ENCODE data around the gene FAM43B.
"Not testable (repeated sequence)": the region's sequence is repeated elsewhere in the genome, so short reads cannot be mapped to it uniquely, and the experiment has no call there.

FAM43B gene

GRCh38 chr1:20511518-20512428 is 40.6 kb upstream of the FAM43B start:
- Histone ChIP-seq H3K56ac (ENCODE audit: low read length) (no peak overlapping the region), H3K4me1 (ENCODE audit: control insufficient read depth, low read depth, low read length) (no peaks in the 10 kb centered on the region), H2BK5ac (ENCODE audit: low read length) (no peak overlapping the region), H2BK15ac (replicated peaks; ENCODE audit: low read depth) (no peak overlapping the region), H3K18ac (ENCODE audit: low read length) (no peak overlapping the region), H3K79me1 (ENCODE audit: low read length) (peaks cover 3% of the 10 kb centered on the region), H4K8ac (ENCODE audit: low read depth, low read length) (no peak overlapping the region), H3K27ac (ENCODE audit: low read depth, low read length) (no peak overlapping the region), H3K4me3 (ENCODE audit: low read length) (no peak overlapping the region), H3K23ac (ENCODE audit: low read length) (no peak overlapping the region), H3K4me2 (ENCODE audit: low read length) (no peak overlapping the region), H4K5ac (ENCODE audit: low read length) (no peak overlapping the region), H3K36me3 (ENCODE audit: control insufficient read depth, insufficient read depth, low read length) (no peaks in the 10 kb centered on the region), H3K27me3 (ENCODE audit: insufficient read depth, low read length, poor library complexity) (no peaks in the 10 kb centered on the region), H3K9ac (ENCODE audit: low read length) (no peak overlapping the region), H3K79me2 (ENCODE audit: control insufficient read depth, insufficient read depth, low read length) (peaks cover 3% of the 10 kb centered on the region), H2AK5ac (ENCODE audit: low read length) (no peak overlapping the region), H3K4ac (ENCODE audit: low read depth, low read length) (no peak overlapping the region), H2BK120ac (ENCODE audit: low read depth, low read length) (no peak overlapping the region)
- WGBS (ENCODE audit: extremely low coverage, insufficient coverage, low lambda C conversion rate) = no CpG with 5 or more reads among the region's 6 CpGs
- no peak for DNase-seq

GRCh38 chr1:20519609-20520262 is 32.6 kb upstream of the FAM43B start:
- not testable (repeated sequence) for H3K36me3 ChIP-seq (ENCODE audit: control insufficient read depth, insufficient read depth, low read length); H3K27me3 ChIP-seq (ENCODE audit: insufficient read depth, low read length, poor library complexity); H3K4me1 ChIP-seq (ENCODE audit: control insufficient read depth, low read depth, low read length); H3K27ac ChIP-seq (ENCODE audit: low read depth, low read length); DNase-seq; H3K18ac ChIP-seq (ENCODE audit: low read length); H3K9ac ChIP-seq (ENCODE audit: low read length); H4K5ac ChIP-seq (ENCODE audit: low read length); H2BK120ac ChIP-seq (ENCODE audit: low read depth, low read length); H3K79me1 ChIP-seq (ENCODE audit: low read length); H3K56ac ChIP-seq (ENCODE audit: low read length); H3K23ac ChIP-seq (ENCODE audit: low read length); H4K8ac ChIP-seq (ENCODE audit: low read depth, low read length); H3K79me2 ChIP-seq (ENCODE audit: control insufficient read depth, insufficient read depth, low read length); H2BK5ac ChIP-seq (ENCODE audit: low read length); H3K4me2 ChIP-seq (ENCODE audit: low read length); H2AK5ac ChIP-seq (ENCODE audit: low read length); H3K4me3 ChIP-seq (ENCODE audit: low read length); H2BK15ac ChIP-seq (replicated peaks; ENCODE audit: low read depth); H3K4ac ChIP-seq (ENCODE audit: low read depth, low read length)
- WGBS (ENCODE audit: extremely low coverage, insufficient coverage, low lambda C conversion rate) = no CpG with 5 or more reads among the region's 7 CpGs

GRCh38 chr1:20521960-20522861 is 30.2 kb upstream of the FAM43B start:
- Histone ChIP-seq H3K4me3 (ENCODE audit: low read length) (no peak overlapping the region), H3K4ac (ENCODE audit: low read depth, low read length) (no peak overlapping the region), H3K56ac (ENCODE audit: low read length) (peak overlapping the region; percentile 19), H3K9ac (ENCODE audit: low read length) (peak overlapping the region; percentile 3), H3K23ac (ENCODE audit: low read length) (no peak overlapping the region), H4K5ac (ENCODE audit: low read length) (no peak overlapping the region), H3K79me2 (ENCODE audit: control insufficient read depth, insufficient read depth, low read length) (no peaks in the 10 kb centered on the region), H3K18ac (ENCODE audit: low read length) (no peak overlapping the region), H3K27ac (ENCODE audit: low read depth, low read length) (no peak overlapping the region), H2AK5ac (ENCODE audit: low read length) (no peak overlapping the region), H2BK120ac (ENCODE audit: low read depth, low read length) (no peak overlapping the region), H3K36me3 (ENCODE audit: control insufficient read depth, insufficient read depth, low read length) (no peaks in the 10 kb centered on the region), H4K8ac (ENCODE audit: low read depth, low read length) (no peak overlapping the region), H2BK5ac (ENCODE audit: low read length) (no peak overlapping the region), H3K79me1 (ENCODE audit: low read length) (no peaks in the 10 kb centered on the region), H3K4me1 (ENCODE audit: control insufficient read depth, low read depth, low read length) (no peaks in the 10 kb centered on the region), H3K4me2 (ENCODE audit: low read length) (no peak overlapping the region), H3K27me3 (ENCODE audit: insufficient read depth, low read length, poor library complexity) (no peaks in the 10 kb centered on the region), H2BK15ac (replicated peaks; ENCODE audit: low read depth) (no peak overlapping the region)
- peak; percentile 90 for DNase-seq
- WGBS (ENCODE audit: extremely low coverage, insufficient coverage, low lambda C conversion rate) = no CpG with 5 or more reads among the region's 17 CpGs

- H3K4me3 ChIP-seq (ENCODE audit: low read length) = no peak overlapping the region
- no peak overlapping the region for H3K18ac ChIP-seq (ENCODE audit: low read length)
- no peak overlapping the region for H4K8ac ChIP-seq (ENCODE audit: low read depth, low read length)
- H3K4ac ChIP-seq (ENCODE audit: low read depth, low read length) = no peak overlapping the region
- H2AK5ac ChIP-seq (ENCODE audit: low read length) = no peak overlapping the region
- H4K5ac ChIP-seq (ENCODE audit: low read length) = no peak overlapping the region
- H3K4me2 ChIP-seq (ENCODE audit: low read length) = no peak overlapping the region
- no peaks in the 10 kb centered on the region for H3K36me3 ChIP-seq (ENCODE audit: control insufficient read depth, insufficient read depth, low read length)
- no peak overlapping the region for H2BK5ac ChIP-seq (ENCODE audit: low read length)
- no peaks in the 10 kb centered on the region for H3K27me3 ChIP-seq (ENCODE audit: insufficient read depth, low read length, poor library complexity)
- DNase-seq = no peak
- H2BK120ac ChIP-seq (ENCODE audit: low read depth, low read length) = no peak overlapping the region
- H3K23ac ChIP-seq (ENCODE audit: low read length) = no peak overlapping the region
- H3K27ac ChIP-seq (ENCODE audit: low read depth, low read length) = no peak overlapping the region
- no peaks in the 10 kb centered on the region for H3K79me1 ChIP-seq (ENCODE audit: low read length)
- H3K79me2 ChIP-seq (ENCODE audit: control insufficient read depth, insufficient read depth, low read length) = no peaks in the 10 kb centered on the region
- no peak overlapping the region for H3K9ac ChIP-seq (ENCODE audit: low read length)
- H3K4me1 ChIP-seq (ENCODE audit: control insufficient read depth, low read depth, low read length) = no peaks in the 10 kb centered on the region
- no peak overlapping the region for H3K56ac ChIP-seq (ENCODE audit: low read length)
- WGBS (ENCODE audit: extremely low coverage, insufficient coverage, low lambda C conversion rate) = no CpG with 5 or more reads among the region's 6 CpGs
- H2BK15ac ChIP-seq (replicated peaks; ENCODE audit: low read depth) = no peak overlapping the region
Observed at GRCh38 chr1:20526267-20526666, 26.1 kb upstream of the FAM43B start.

GRCh38 chr1:20528221-20528620 is 24.2 kb upstream of the FAM43B start:
- Histone ChIP-seq H3K4me1 (ENCODE audit: control insufficient read depth, low read depth, low read length) (no peaks in the 10 kb centered on the region), H4K5ac (ENCODE audit: low read length) (no peak overlapping the region), H2BK5ac (ENCODE audit: low read length) (no peak overlapping the region), H3K4ac (ENCODE audit: low read depth, low read length) (no peak overlapping the region), H3K18ac (ENCODE audit: low read length) (no peak overlapping the region), H3K36me3 (ENCODE audit: control insufficient read depth, insufficient read depth, low read length) (no peaks in the 10 kb centered on the region), H3K4me2 (ENCODE audit: low read length) (no peak overlapping the region), H3K4me3 (ENCODE audit: low read length) (no peak overlapping the region), H2BK120ac (ENCODE audit: low read depth, low read length) (no peak overlapping the region), H3K79me2 (ENCODE audit: control insufficient read depth, insufficient read depth, low read length) (no peaks in the 10 kb centered on the region), H3K27ac (ENCODE audit: low read depth, low read length) (no peak overlapping the region), H4K8ac (ENCODE audit: low read depth, low read length) (no peak overlapping the region), H2BK15ac (replicated peaks; ENCODE audit: low read depth) (no peak overlapping the region), H2AK5ac (ENCODE audit: low read length) (no peak overlapping the region), H3K23ac (ENCODE audit: low read length) (no peak overlapping the region), H3K9ac (ENCODE audit: low read length) (no peak overlapping the region), H3K79me1 (ENCODE audit: low read length) (no peaks in the 10 kb centered on the region), H3K56ac (ENCODE audit: low read length) (no peak overlapping the region), H3K27me3 (ENCODE audit: insufficient read depth, low read length, poor library complexity) (no peaks in the 10 kb centered on the region)
- no CpG with 5 or more reads among the region's 7 CpGs for WGBS (ENCODE audit: extremely low coverage, insufficient coverage, low lambda C conversion rate)
- DNase-seq = no peak
